Skeletal muscle tissue (tissue), 4 donors: ENCODE results near the gene CRYBG2. TPM values are rescaled to one million over a fixed set of nuclear protein-coding genes. Genes with fewer than 3 reads are reported as not detected.
A peak's percentile ranks its signal among the peaks of the same experiment; 100 is the strongest.

Source experiments
- H3K27ac ChIP-seq: one replicate; pipeline ENCODE4 v1.7.0; 2013; ENCODE audit warnings: mild to moderate bottlenecking, low read depth, low read length, inconsistent platforms
- H3K27me3 ChIP-seq, 3 donors: one replicate each; pipeline ENCODE4 v1.7.0; 2013; ENCODE audit warnings: low read length in 3 of 3; ENCODE audit not compliant: control insufficient read depth in 3 of 3, insufficient read depth in 3 of 3
- H3K36me3 ChIP-seq, 3 donors: one replicate each; pipeline ENCODE4 v1.7.0; 2013; ENCODE audit warnings: low read length in 3 of 3; ENCODE audit not compliant: control insufficient read depth in 3 of 3, insufficient read depth in 3 of 3
- H3K4me1 ChIP-seq, 3 donors: one replicate each; pipeline ENCODE4 v1.7.0; 2013; ENCODE audit warnings: low read length in 3 of 3, mild to moderate bottlenecking in 3 of 3; ENCODE audit not compliant: control insufficient read depth in 3 of 3, insufficient read depth in 3 of 3
- H3K4me3 ChIP-seq, 3 donors: one replicate each; pipeline ENCODE4 v1.7.0; 2013; ENCODE audit warnings: low read length in 3 of 3
- H3K9ac ChIP-seq, 3 donors: one replicate each; pipeline ENCODE4 v1.7.0; 2013; ENCODE audit warnings: low read length in 3 of 3, mild to moderate bottlenecking in 3 of 3, moderate library complexity in 2 of 3, low read depth in 1 of 3
- H3K9me3 ChIP-seq, 3 donors: one replicate each; pipeline ENCODE4 v1.7.0; 2013; ENCODE audit warnings: low read length in 3 of 3; ENCODE audit not compliant: control insufficient read depth in 3 of 3
- total RNA-seq: library from RNA; depleted of rRNA; stranded (reverse); fragments of >200 nt; gene quantifications from one replicate; pipeline ENCODE4 v1.2.3, GENCODE V29; 2014
- donor health status: Osteomylitis.

Gene CRYBG2
- total RNA-seq, 1 donor from 2014 or later = not detected

DNA sequence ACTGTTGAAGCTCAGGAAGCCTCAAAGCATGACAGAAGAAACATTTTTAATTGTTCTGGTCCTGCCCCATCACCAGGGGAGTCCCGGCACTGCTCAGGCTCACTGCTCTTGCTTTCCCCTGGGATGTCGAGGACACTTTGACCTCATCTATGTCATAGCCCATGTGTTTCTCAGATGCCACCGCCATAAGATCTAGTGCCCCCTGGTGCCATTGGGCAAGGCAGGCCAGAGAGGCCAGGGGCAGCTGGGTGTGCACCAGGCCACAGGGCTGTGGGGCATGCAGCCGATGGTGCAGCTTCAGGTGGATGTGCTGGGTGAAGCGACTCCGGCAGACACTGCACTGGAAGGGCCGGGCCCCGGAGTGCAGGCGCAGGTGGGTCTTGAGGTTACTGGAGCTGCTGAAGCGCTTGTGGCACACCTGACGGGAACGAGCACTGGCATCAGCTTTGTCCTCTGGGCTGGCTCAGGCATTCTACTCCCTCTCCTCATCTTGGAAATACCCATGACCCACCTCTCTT is 7.7 kb upstream of the CRYBG2 start:
- Histone ChIP-seq H3K36me3 (no peaks in the 10 kb centered on the region), H3K4me3 (no peak overlapping the region), H3K27ac (no peak overlapping the region), H3K27me3 (peaks cover 53 to 66% (median 65%) of the 10 kb centered on the region in 3 donors), H3K9ac (no peak overlapping the region), H3K9me3 (no peaks in the 10 kb centered on the region), H3K4me1 (peaks cover 4 to 7% (median 6%) of the 10 kb centered on the region in 3 donors)

DNA sequence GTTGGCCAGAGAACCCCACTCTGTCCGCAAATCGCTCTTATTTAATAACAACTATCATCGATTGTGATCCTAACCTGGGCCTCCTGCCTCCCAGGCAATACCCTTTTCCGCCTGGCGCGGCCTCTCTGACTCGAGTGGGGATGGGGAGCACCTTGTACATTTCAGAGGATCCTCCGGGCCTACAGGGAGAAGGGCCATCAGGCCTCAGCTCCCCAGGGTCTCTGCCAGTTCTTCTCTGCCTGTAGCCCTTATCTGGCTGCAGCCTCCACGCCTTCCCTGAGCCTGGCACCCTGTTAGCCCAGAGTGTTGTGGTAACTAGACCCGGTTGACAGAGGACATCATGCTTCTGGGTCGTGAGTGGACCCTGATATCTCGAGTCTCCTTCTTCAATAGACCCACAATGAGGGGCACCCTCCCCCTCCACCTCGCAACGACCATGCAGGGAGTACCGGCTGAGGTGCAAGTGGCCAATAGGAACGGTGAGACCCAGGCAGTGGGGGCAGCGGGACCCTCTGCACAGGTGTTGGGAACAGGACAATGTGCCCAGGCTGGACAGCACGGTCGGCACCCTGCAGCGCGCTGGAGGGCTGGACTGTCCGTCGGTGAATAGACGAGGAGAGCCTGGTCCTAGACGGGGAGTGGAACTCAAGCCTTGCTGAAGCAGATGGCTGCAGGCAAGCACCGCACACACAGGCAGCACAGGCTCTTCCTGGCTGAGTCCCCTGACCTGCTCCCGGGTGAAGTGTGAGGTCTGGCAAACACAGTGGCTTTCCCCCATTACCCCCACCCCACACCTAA is 7.1 kb upstream of the CRYBG2 start:
- Histone ChIP-seq H3K27me3 (peaks cover 59 to 71% (median 71%) of the 10 kb centered on the region in 3 donors), H3K4me1 (peaks cover 4 to 7% (median 6%) of the 10 kb centered on the region in 3 donors), H3K9ac (no peak overlapping the region), H3K4me3 (no peak overlapping the region), H3K27ac (no peak overlapping the region), H3K36me3 (no peaks in the 10 kb centered on the region), H3K9me3 (no peaks in the 10 kb centered on the region)

DNA sequence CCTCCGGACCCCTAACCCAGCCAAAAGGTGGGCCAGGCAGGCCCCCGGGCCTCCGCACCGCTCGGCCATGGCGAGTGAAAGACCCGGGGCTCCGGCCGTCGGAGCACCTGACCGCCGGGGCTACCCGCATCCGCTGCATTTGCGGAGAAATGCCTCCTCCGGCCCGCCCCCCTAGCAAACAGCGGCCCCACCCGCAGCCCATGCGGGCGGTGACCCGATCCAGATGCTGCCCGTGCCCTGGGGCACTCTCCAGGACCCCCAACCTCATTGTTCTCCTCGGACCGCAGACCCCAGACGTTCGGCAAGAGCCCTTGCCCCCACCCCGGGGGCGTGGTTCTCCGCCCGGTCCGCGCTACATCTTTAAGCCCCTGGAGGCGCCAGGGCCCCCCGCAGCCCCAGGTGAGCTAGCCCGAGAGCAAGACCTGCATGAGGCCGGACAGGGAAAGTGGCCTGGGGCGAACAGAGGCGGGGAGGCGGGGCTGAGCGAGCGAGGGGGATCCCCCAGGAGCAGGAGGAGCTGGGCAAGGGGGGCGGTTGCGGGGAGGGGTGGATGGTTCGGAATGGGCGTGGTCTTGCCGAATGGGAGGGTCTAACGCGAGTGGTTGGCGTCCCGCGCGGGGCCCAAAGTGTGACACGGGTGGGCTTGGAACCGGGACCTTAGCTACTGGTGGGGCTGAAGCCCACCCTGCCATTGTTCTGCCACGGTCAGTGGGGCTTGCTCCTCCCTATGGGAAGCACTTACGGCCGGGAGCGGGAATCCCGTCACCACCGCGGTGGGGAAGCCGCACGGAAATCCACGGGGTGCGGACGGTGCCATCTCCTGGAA is 6.3 kb upstream of the CRYBG2 start:
- peaks cover 65 to 78% (median 71%) of the 10 kb centered on the region in 3 donors for H3K27me3 ChIP-seq
- no peak overlapping the region for H3K27ac ChIP-seq
- H3K36me3 ChIP-seq = no peaks in the 10 kb centered on the region
- H3K4me1 ChIP-seq = peaks cover 4 to 7% (median 6%) of the 10 kb centered on the region in 3 donors
- H3K9ac ChIP-seq = no peak overlapping the region
- peak overlapping the region in 1 of 3 donors; percentile 13 for H3K4me3 ChIP-seq
- H3K9me3 ChIP-seq = no peaks in the 10 kb centered on the region

DNA sequence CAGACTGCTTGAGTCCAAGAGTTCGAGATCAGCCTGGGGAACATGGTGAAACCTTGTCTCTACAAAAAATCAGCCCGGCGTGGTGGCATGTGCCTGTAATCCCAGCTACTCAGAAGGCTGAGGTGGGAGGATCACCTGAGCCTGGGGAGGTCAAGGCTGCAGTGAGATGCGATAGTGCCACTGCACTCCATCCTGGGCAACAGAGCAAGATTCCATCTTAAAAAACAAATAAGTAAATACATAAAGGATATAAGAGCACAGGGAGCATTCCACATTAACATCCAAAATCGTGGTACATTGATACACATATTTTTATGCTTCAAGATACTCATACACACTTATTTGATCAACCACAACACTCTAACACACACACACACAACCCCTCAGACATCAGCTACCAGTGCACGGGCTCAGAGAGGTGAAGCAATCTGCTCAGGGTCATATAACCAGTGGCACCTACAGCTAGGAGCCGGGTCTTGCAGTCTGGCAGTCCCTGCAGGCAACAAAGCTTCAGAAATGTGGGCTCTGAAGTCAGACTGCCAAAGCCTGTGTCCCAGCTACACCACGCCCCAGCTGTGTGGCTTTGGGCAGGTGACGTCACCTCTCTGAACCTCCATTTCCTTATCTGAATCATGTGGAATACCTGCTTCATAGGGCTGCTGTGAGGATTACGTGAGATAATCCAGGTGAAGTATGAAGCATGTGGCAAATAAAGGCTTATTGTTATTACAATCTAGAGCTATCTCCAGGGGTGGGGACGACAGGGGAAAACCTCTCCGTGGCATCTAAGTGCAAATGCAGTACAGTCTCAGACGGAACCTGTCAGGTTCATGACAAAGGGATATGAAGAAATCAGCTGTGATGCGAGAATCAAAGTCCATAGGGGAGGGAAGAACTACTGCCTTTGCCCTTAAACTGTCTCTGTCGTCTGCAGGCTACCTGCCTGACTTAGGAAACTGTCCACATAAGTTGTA is 4.8 kb upstream of the CRYBG2 start:
- Histone ChIP-seq H3K27ac (no peak overlapping the region), H3K4me3 (no peak overlapping the region), H3K27me3 (peaks cover 58 to 77% (median 60%) of the 10 kb centered on the region in 3 donors), H3K9me3 (no peaks in the 10 kb centered on the region), H3K9ac (no peak overlapping the region), H3K4me1 (peaks cover 4 to 7% (median 6%) of the 10 kb centered on the region in 3 donors), H3K36me3 (no peaks in the 10 kb centered on the region)

DNA sequence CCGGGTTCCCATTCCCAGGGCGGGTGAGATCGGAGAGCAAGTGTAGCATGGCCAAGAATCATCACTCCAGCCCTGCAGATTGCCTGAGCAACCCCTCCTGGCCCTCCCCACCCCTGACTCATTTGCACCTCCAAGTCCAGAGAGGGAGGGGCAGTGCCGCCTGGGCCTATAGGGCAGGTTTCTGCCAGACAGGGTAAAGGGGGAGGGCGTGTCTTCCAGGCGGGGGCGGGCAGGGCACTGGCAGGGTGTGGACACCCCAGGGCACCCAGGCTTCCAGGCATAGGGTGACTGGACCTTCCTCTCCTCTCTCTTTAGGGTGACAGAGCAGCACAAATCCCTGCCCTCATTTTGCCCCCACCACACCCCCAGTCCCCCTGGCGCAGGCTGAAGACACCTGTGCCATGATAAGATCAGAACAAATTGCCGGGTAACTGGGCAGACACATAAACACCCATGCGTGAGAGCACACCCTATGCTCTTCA is 3.2 kb upstream of the CRYBG2 start:
- Histone ChIP-seq H3K9ac (no peak overlapping the region), H3K27ac (no peak overlapping the region), H3K9me3 (no peaks in the 10 kb centered on the region), H3K36me3 (no peaks in the 10 kb centered on the region), H3K27me3 (peaks cover 47 to 64% (median 51%) of the 10 kb centered on the region in 3 donors), H3K4me1 (peaks cover 4 to 7% (median 6%) of the 10 kb centered on the region in 3 donors), H3K4me3 (no peak overlapping the region)

DNA sequence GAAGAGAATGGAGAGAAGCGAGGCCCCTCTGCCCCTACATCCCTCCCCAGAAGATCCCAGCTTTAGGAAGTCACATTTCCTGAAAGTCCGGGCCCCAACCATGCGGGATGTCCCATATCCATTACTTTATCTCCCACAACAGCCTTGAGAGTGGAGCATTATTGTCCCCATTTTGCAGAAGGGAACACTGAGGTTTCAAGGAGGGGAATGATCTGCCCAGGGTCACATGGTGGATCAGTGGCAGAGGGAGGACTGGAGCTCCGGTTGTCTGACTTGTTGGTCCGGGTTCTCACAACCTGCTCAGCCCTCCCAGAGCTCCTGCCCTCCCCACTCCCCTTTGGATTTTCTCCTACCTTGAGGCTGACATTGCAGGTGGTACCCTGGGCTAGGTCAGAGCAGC is 2.2 kb upstream of the CRYBG2 start:
- no peak overlapping the region for H3K9ac ChIP-seq
- H3K27me3 ChIP-seq = peaks cover 36 to 54% (median 41%) of the 10 kb centered on the region in 3 donors
- H3K9me3 ChIP-seq = no peaks in the 10 kb centered on the region
- no peak overlapping the region for H3K4me3 ChIP-seq
- H3K4me1 ChIP-seq = peaks cover 4 to 7% (median 6%) of the 10 kb centered on the region in 3 donors
- H3K36me3 ChIP-seq = no peaks in the 10 kb centered on the region
- no peak overlapping the region for H3K27ac ChIP-seq

DNA sequence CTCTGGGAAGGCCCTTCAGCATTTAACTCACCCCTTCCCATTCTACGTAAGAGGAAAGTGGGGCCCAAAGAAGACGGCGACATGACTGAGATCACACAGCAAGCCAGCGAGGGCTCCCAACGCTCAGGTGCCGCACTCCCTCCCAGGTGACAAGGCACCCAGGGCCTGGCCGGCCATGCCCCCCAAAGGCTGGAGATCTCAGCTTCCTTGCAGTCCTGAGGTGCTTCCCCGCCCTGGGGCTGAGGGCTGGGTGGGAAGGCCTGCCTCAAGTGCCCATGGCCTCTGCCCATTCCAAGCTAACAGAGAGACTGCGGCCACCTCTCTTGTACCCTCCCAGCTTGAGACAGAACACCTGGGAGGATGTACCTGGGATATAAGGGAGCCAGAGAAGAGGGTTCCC is 1.0 kb upstream of the CRYBG2 start:
- peaks cover 25 to 42% (median 29%) of the 10 kb centered on the region in 3 donors for H3K27me3 ChIP-seq
- no peaks in the 10 kb centered on the region for H3K36me3 ChIP-seq
- no peak overlapping the region for H3K27ac ChIP-seq
- no peaks in the 10 kb centered on the region for H3K4me1 ChIP-seq
- H3K9me3 ChIP-seq = no peaks in the 10 kb centered on the region
- H3K9ac ChIP-seq = no peak overlapping the region
- H3K4me3 ChIP-seq = no peak overlapping the region

DNA sequence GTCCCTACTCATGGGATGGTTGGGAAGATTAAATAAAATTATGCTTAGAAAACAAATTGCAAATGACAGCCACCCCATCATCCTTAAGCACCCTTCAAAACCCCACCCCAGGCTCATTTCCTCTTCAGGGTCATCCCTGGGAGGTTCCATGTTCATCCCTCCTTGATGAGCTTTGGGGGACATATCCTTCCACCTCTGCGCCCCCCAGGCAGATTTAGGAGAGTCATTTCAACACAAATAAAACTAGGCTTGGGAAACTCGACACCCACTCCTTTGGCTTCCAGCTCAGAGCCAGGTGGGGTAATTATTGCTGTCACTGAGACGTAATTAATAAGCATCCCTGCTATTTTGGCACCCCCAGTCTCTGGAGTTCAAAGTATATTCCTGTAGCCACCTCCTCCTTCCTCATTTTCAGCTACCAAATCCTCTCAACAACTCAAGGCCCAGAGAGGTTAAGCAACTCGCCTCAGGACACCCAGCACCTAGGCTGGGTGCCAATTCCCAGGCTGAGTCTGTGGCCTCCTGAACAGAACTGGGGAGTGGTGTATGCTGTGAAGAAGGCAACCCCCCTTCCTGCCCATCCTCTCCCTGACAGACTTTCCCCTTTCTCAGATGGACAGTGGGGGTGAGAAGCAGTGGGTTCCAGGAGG is 595 bp downstream of the CRYBG2 start:
- no peak overlapping the region for H3K27ac ChIP-seq
- no peaks in the 10 kb centered on the region for H3K4me1 ChIP-seq
- no peak overlapping the region for H3K9ac ChIP-seq
- no peaks in the 10 kb centered on the region for H3K9me3 ChIP-seq
- no peaks in the 10 kb centered on the region for H3K36me3 ChIP-seq
- H3K27me3 ChIP-seq = peaks cover 13 to 31% (median 14%) of the 10 kb centered on the region in 3 donors
- no peak overlapping the region for H3K4me3 ChIP-seq

DNA sequence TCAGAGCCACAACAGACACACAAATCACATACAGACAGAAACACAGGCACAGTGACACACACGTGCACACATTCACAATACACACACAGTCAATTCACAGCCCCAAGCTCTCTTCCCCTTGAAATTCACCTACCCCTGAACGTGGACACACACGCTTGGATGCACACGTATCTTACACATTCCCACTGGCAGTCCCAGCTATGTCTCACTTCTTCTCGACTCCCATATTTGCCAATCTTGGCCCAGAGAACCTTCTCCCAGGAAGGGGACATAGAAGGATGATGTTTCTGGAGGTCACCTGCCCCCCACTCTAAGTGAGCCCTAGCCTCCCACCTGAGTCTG is 1.6 kb downstream of the CRYBG2 start:
- Histone ChIP-seq H3K9ac (no peak overlapping the region), H3K4me1 (no peaks in the 10 kb centered on the region), H3K27ac (no peak overlapping the region), H3K36me3 (no peaks in the 10 kb centered on the region), H3K9me3 (no peaks in the 10 kb centered on the region), H3K27me3 (peaks cover 12 to 29% (median 13%) of the 10 kb centered on the region in 3 donors), H3K4me3 (no peak overlapping the region)
